ENCODE data around the gene ABHD6.
A peak's percentile ranks its signal among the peaks of the same experiment; 100 is the strongest.
"Not testable (repeated sequence)": the region's sequence is repeated elsewhere in the genome, so short reads cannot be mapped to it uniquely, and the experiment has no call there.

Gene ABHD6

GRCh38 chr3:58210761-58211460 is 26.7 kb upstream of the ABHD6 start, which contains the start of gene DNASE1L3:
Gene DNASE1L3, minus strand, starts transcription at chr3:58210972. Its CDS starts 66 bp downstream, at chr3:58210906.
- DNase-seq: no peak

- peak; percentile 10 for DNase-seq
These were observed 22.9 kb upstream of the ABHD6 start for GRCh38 chr3:58214484-58215316.

GRCh38 chr3:58215317-58216025 is 22.1 kb upstream of the ABHD6 start:
- DNase-seq: no peak

GRCh38 chr3:58216496-58217195 is 20.9 kb upstream of the ABHD6 start:
- no peak for DNase-seq

GRCh38 chr3:58217209-58217811 is 20.3 kb upstream of the ABHD6 start:
- peak; percentile 71 for DNase-seq

GRCh38 chr3:58218904-58219303 is 18.7 kb upstream of the ABHD6 start:
- no peak for DNase-seq

GRCh38 chr3:58222161-58222724 is 15.3 kb upstream of the ABHD6 start:
- DNase-seq: no peak

GRCh38 chr3:58223855-58224254 is 13.7 kb upstream of the ABHD6 start:
- no peak for DNase-seq

- not testable (repeated sequence) for DNase-seq
These were observed 9.7 kb upstream of the ABHD6 start for GRCh38 chr3:58227933-58228332.

- no peak for DNase-seq
These were observed 6.6 kb upstream of the ABHD6 start for GRCh38 chr3:58230876-58231552.

GRCh38 chr3:58231666-58232065 is 5.9 kb upstream of the ABHD6 start:
- no peak for DNase-seq

GRCh38 chr3:58234516-58234931 is 3.1 kb upstream of the ABHD6 start:
- no peak for DNase-seq

- DNase-seq: no peak
These were observed 1.6 kb upstream of the ABHD6 start for GRCh38 chr3:58235970-58236369.

- DNase-seq: peak; percentile 6
These were observed 910 bp upstream of the ABHD6 start for GRCh38 chr3:58236527-58237237.

GRCh38 chr3:58237941-58238681 is 519 bp downstream of the ABHD6 start:
- peak; percentile 22 for DNase-seq

GRCh38 chr3:58238830-58239229 is 1.2 kb downstream of the ABHD6 start:
- DNase-seq: no peak

GRCh38 chr3:58241306-58242044 is 3.9 kb downstream of the ABHD6 start:
- DNase-seq: no peak

GRCh38 chr3:58242340-58242739 is 4.7 kb downstream of the ABHD6 start:
- no peak for DNase-seq

- not testable (repeated sequence) for DNase-seq
These were observed 5.3 kb downstream of the ABHD6 start for GRCh38 chr3:58242860-58243259.

All from CD4-positive, alpha-beta T cell treated with Interleukin-10 for 1 hour (primary cell).